Measurements from ENCODE around the gene RPL28. TPM values are rescaled to one million over a fixed set of nuclear protein-coding genes. Genes with fewer than 3 reads are reported as not detected.
"Not testable (repeated sequence)": the region's sequence is repeated elsewhere in the genome, so short reads cannot be mapped to it uniquely, and the experiment has no call there.

RPL28 gene
- total RNA-seq, 1 donor from 2014 or later: 2,000 TPM

GRCh38 chr19:55447421-55448174 lies 61.9 kb downstream of the RPL28 start:
- no peak overlapping the region for H3K27ac Mint-ChIP-seq (ENCODE audit: unreplicated experiment)
- H3K4me3 Mint-ChIP-seq (ENCODE audit: unreplicated experiment): no peak overlapping the region
- H3K4me1 Mint-ChIP-seq (ENCODE audit: unreplicated experiment): peaks cover 9% of the 10 kb centered on the region
- H3K36me3 Mint-ChIP-seq (ENCODE audit: unreplicated experiment): peaks cover 2% of the 10 kb centered on the region
- DNase-seq (ENCODE audit: extremely low spot score, unreplicated experiment): no peak
- peak; percentile 6 for TF ChIP-seq CTCF (IDR thresholded peaks at IDR 0.05)
- H3K9me3 Mint-ChIP-seq (ENCODE audit: unreplicated experiment): no peaks in the 10 kb centered on the region
- peaks cover 33% of the 10 kb centered on the region for H3K27me3 Mint-ChIP-seq (ENCODE audit: unreplicated experiment)

- not testable (repeated sequence) for H3K9me3 Mint-ChIP-seq (ENCODE audit: unreplicated experiment); H3K4me1 Mint-ChIP-seq (ENCODE audit: unreplicated experiment); H3K4me3 Mint-ChIP-seq (ENCODE audit: unreplicated experiment); DNase-seq (ENCODE audit: extremely low spot score, unreplicated experiment); H3K36me3 Mint-ChIP-seq (ENCODE audit: unreplicated experiment); H3K27ac Mint-ChIP-seq (ENCODE audit: unreplicated experiment)
- peaks cover 32% of the 10 kb centered on the region for H3K27me3 Mint-ChIP-seq (ENCODE audit: unreplicated experiment)
Observed at GRCh38 chr19:55448175-55448490, 62.4 kb downstream of the RPL28 start.

- Mint-ChIP-seq H3K27ac (ENCODE audit: unreplicated experiment) (no peak overlapping the region), H3K36me3 (ENCODE audit: unreplicated experiment) (peaks cover 5% of the 10 kb centered on the region), H3K4me3 (ENCODE audit: unreplicated experiment) (no peak overlapping the region), H3K9me3 (ENCODE audit: unreplicated experiment) (no peaks in the 10 kb centered on the region), H3K4me1 (ENCODE audit: unreplicated experiment) (peaks cover 10% of the 10 kb centered on the region), H3K27me3 (ENCODE audit: unreplicated experiment) (peaks cover 23% of the 10 kb centered on the region)
- DNase-seq (ENCODE audit: extremely low spot score, unreplicated experiment): no peak
- TF ChIP-seq CTCF (IDR thresholded peaks at IDR 0.05): no peak
Observed at GRCh38 chr19:55449469-55449868, 63.7 kb downstream of the RPL28 start.

- Mint-ChIP-seq H3K27me3 (ENCODE audit: unreplicated experiment) (peaks cover 12% of the 10 kb centered on the region), H3K9me3 (ENCODE audit: unreplicated experiment) (no peaks in the 10 kb centered on the region), H3K4me1 (ENCODE audit: unreplicated experiment) (peaks cover 10% of the 10 kb centered on the region), H3K4me3 (ENCODE audit: unreplicated experiment) (peak overlapping the region; percentile 47), H3K36me3 (ENCODE audit: unreplicated experiment) (peaks cover 9% of the 10 kb centered on the region), H3K27ac (ENCODE audit: unreplicated experiment) (no peak overlapping the region)
- no peak for TF ChIP-seq CTCF (IDR thresholded peaks at IDR 0.05)
- no peak for DNase-seq (ENCODE audit: extremely low spot score, unreplicated experiment)
Observed at GRCh38 chr19:55451163-55451964, 65.6 kb downstream of the RPL28 start.

GRCh38 chr19:55451965-55452748 lies 66.4 kb downstream of the RPL28 start:
- Mint-ChIP-seq H3K4me1 (ENCODE audit: unreplicated experiment) (peaks cover 10% of the 10 kb centered on the region), H3K36me3 (ENCODE audit: unreplicated experiment) (peaks cover 9% of the 10 kb centered on the region), H3K9me3 (ENCODE audit: unreplicated experiment) (no peaks in the 10 kb centered on the region), H3K4me3 (ENCODE audit: unreplicated experiment) (no peak overlapping the region), H3K27me3 (ENCODE audit: unreplicated experiment) (peaks cover 12% of the 10 kb centered on the region), H3K27ac (ENCODE audit: unreplicated experiment) (no peak overlapping the region)
- no peak for DNase-seq (ENCODE audit: extremely low spot score, unreplicated experiment)
- TF ChIP-seq CTCF (IDR thresholded peaks at IDR 0.05): no peak

Other genes with a start within 250 kb of the RPL28 start
- not detected in 2 replicates for gene TNNT1, start 236.7 kb upstream of the RPL28 start, total RNA-seq
- gene TNNI3, start 228.2 kb upstream of the RPL28 start, total RNA-seq: 0.57 TPM in 1 of 2 replicates, not detected in the other
- gene DNAAF3, start 219.3 kb upstream of the RPL28 start, total RNA-seq: 1.5 and 2.1 TPM in 2 replicates
- gene SYT5, start 205.6 kb upstream of the RPL28 start, total RNA-seq: not detected in 2 replicates
- 0.31 TPM in 1 of 2 replicates, not detected in the other for gene PTPRH, start 176.4 kb upstream of the RPL28 start, total RNA-seq
- 2.9 and 3.2 TPM in 2 replicates for gene TMEM86B, start 157.2 kb upstream of the RPL28 start, total RNA-seq
- gene PPP6R1, start 126.9 kb upstream of the RPL28 start, total RNA-seq: 63.0 and 67.1 TPM in 2 replicates
- 29.8 and 33.2 TPM in 2 replicates for gene HSPBP1, start 105.8 kb upstream of the RPL28 start, total RNA-seq
- 18.0 and 23.9 TPM in 2 replicates for gene BRSK1, start 101.9 kb upstream of the RPL28 start, total RNA-seq
- gene TMEM150B, start 60.6 kb upstream of the RPL28 start, total RNA-seq: not detected in 2 replicates
- gene KMT5C, start 46.1 kb upstream of the RPL28 start, total RNA-seq: 12.4 and 18.6 TPM in 2 replicates
- not detected in 2 replicates for gene COX6B2, start 31.2 kb upstream of the RPL28 start, total RNA-seq
- gene GARIN5B, start 22.7 kb upstream of the RPL28 start, total RNA-seq: not detected in 2 replicates
- 0.91 and 1.0 TPM in 2 replicates for gene IL11, start 15.5 kb upstream of the RPL28 start, total RNA-seq
- not detected in 2 replicates for gene TMEM190, start 9.1 kb upstream of the RPL28 start, total RNA-seq
- gene TMEM238, start 1.6 kb upstream of the RPL28 start, total RNA-seq: 0.70 and 1.1 TPM in 2 replicates
- gene UBE2S, start 21.9 kb downstream of the RPL28 start, total RNA-seq: 70.7 and 71.1 TPM in 2 replicates
- not detected in 2 replicates for gene SHISA7, start 57.4 kb downstream of the RPL28 start, total RNA-seq
- gene ISOC2, start 75.7 kb downstream of the RPL28 start, total RNA-seq: 37.0 and 39.8 TPM in 2 replicates
- gene C19orf85, start 78.8 kb downstream of the RPL28 start, total RNA-seq: not detected in 2 replicates
- 10.4 and 11.6 TPM in 2 replicates for gene ZNF628, start 90.7 kb downstream of the RPL28 start, total RNA-seq
- 54.2 and 58.2 TPM in 2 replicates for gene NAT14, start 99.3 kb downstream of the RPL28 start, total RNA-seq
- 21.5 and 22.1 TPM in 2 replicates for gene SSC5D, start 102.5 kb downstream of the RPL28 start, total RNA-seq
- gene SBK2, start 151.2 kb downstream of the RPL28 start, total RNA-seq: not detected in 2 replicates
- not detected in 2 replicates for gene SBK3, start 159.6 kb downstream of the RPL28 start, total RNA-seq
- gene ZNF579, start 194.9 kb downstream of the RPL28 start, total RNA-seq: 27.4 and 29.2 TPM in 2 replicates
- 17.0 and 19.1 TPM in 2 replicates for gene FIZ1, start 213.6 kb downstream of the RPL28 start, total RNA-seq
- 15.5 and 15.6 TPM in 2 replicates for gene ZNF524, start 214.4 kb downstream of the RPL28 start, total RNA-seq
- 16.9 and 19.2 TPM in 2 replicates for gene ZNF865, start 219.7 kb downstream of the RPL28 start, total RNA-seq
- gene ZNF784, start 238.6 kb downstream of the RPL28 start, total RNA-seq: 9.2 and 9.6 TPM in 2 replicates